HepG2 (cell line): ENCODE measurements around the gene KMT5C. TPM values are rescaled to one million over a fixed set of nuclear protein-coding genes. Genes with fewer than 3 reads are reported as not detected.

Experiments
- GPN1 ChIP-seq: sonication (generic); formaldehyde crosslinking; IDR thresholded peaks from 2 replicates; pipeline ENCODE4 v1.5.1; 2020; ENCODE audit warnings: missing genetic modification reagents, borderline replicate concordance
- HOXA3 ChIP-seq: sonication (generic); formaldehyde crosslinking; IDR thresholded peaks from 2 replicates; pipeline ENCODE4 v1.5.0; 2020; ENCODE audit warnings: missing genetic modification reagents
- MATR3 ChIP-seq: sonication (generic); formaldehyde crosslinking; IDR thresholded peaks from 2 replicates; pipeline ENCODE4 v1.4.0; 2020; ENCODE audit warnings: missing genetic modification reagents
- MED1 ChIP-seq: sonication (generic); formaldehyde crosslinking; IDR thresholded peaks from 2 replicates; pipeline ENCODE4 v1.4.0; 2020; ENCODE audit warnings: missing genetic modification reagents
- MXD4 ChIP-seq: IDR thresholded peaks from 2 replicates; pipeline ENCODE4 v1.6.1; 2016; ENCODE audit warnings: mild to moderate bottlenecking, missing biosample characterization, missing genetic modification reagents
- MXI1 ChIP-seq: IDR thresholded peaks from 3 replicates; pipeline ENCODE4 v1.6.1; 2012; ENCODE audit warnings: low read depth, low read length, inconsistent platforms, borderline replicate concordance
- PRDM15 ChIP-seq: sonication (generic); formaldehyde crosslinking; IDR thresholded peaks from 2 replicates; pipeline ENCODE4 v1.4.0; 2020; ENCODE audit warnings: missing genetic modification reagents
- RFX3 ChIP-seq: IDR thresholded peaks from 2 replicates; pipeline ENCODE4 v1.6.1; 2016; ENCODE audit warnings: missing biosample characterization, missing genetic modification reagents
- SAFB2 ChIP-seq: sonication (generic); formaldehyde crosslinking; IDR thresholded peaks from 2 replicates; pipeline ENCODE4 v1.5.1; 2020; ENCODE audit warnings: missing genetic modification reagents, low read depth, mild to moderate bottlenecking, borderline replicate concordance
- YEATS2 ChIP-seq: sonication (generic); formaldehyde crosslinking; IDR thresholded peaks from 2 replicates; pipeline ENCODE4 v1.4.0; 2020; ENCODE audit warnings: missing genetic modification reagents, borderline replicate concordance
- ZBTB40 ChIP-seq, 2 experiments: fragments of 450-650 bp in 1 of 2; sonication (generic) in 1 of 2; formaldehyde crosslinking in 1 of 2; IDR thresholded peaks; 2 replicates each; pipeline versions ENCODE4 v1.6.1 to v1.8.0; 2016 to 2022; ENCODE audit warnings: antibody characterized with exemption in 1 of 2, mild to moderate bottlenecking in 1 of 2, missing genetic modification reagents in 1 of 2
- ZNF160 ChIP-seq: sonication (generic); formaldehyde crosslinking; IDR thresholded peaks from 2 replicates; pipeline ENCODE4 v1.8.0; 2022; ENCODE audit warnings: mild to moderate bottlenecking, inconsistent platforms, missing genetic modification reagents
- ZNF446 ChIP-seq: sonication (generic); formaldehyde crosslinking; IDR thresholded peaks from 2 replicates; pipeline ENCODE4 v1.5.0; 2020; ENCODE audit warnings: mild to moderate bottlenecking, missing genetic modification reagents
- ZNF512 ChIP-seq: sonication (generic); formaldehyde crosslinking; IDR thresholded peaks from 2 replicates; pipeline ENCODE4 v1.4.0; 2020; ENCODE audit warnings: mild to moderate bottlenecking, missing genetic modification reagents
- polyA plus RNA-seq, 8 experiments: library from polyadenylated mRNA; depleted of rRNA in 3 of 8; stranded (reverse) in 7 of 8; unstranded in 1 of 8; fragments of >200 nt; fragmentation: Illumina TruSeq in 4 of 8; extraction: Trizol in 4 of 8; gene quantifications; 2 replicates each; pipeline versions ENCODE4 v1.2.1 to v1.2.3, GENCODE V29; 2011 to 2016; ENCODE audit warnings: low read depth in 4 of 8, missing spikeins in 1 of 8, mixed read lengths in 1 of 8; ENCODE audit not compliant: insufficient read depth in 1 of 8
- total RNA-seq, 5 experiments: library from RNA; depleted of rRNA; stranded (reverse); fragments of >200 nt; fragmentation: Illumina TruSeq; extraction: Trizol; gene quantifications; 2 replicates each; pipeline ENCODE4 v1.2.3, GENCODE V29; 2016; ENCODE audit warnings: low read depth in 1 of 5

Gene KMT5C
- total and polyA plus RNA-seq, 2 of the 13 experiments (the other 11 are each of a cell fraction or from before 2014, with no cell fraction given) = 5.5 to 9.0 TPM

DNA sequence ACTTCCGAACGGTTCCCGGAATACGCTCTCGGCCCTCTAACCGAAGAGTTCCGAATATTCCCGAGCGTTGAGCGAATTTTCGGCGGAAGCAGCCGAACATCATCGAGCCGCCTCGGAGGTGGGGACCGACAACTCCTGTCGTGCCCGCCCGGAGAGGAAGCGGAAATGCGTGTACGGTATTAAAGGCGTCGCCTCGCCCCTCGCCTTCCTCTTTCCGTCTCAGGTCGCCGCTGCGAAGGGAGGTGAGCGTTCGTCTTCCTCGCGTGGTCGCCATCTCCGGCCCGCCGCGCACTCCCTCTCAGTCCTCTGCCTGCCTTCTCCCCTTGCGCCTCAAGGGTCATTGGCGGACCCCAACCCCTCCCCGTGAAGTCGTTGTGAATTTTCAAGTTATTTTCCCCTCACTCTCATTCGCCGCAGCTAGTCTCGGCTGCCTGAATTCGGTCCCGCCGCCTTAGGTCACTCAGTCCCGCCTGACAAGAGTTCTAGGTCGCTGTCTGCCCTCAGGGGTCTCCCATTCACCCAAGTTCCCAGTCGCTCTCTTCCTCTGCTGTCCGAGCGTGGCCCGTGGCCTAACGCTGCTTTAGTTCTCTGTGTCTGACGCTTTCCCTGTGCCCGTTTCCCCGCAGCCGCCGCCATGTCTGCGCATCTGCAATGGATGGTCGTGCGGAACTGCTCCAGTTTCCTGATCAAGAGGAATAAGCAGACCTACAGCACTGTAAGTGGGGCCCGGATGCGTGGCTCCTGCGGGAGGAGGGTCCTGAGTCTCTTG, 46.2 kb downstream of the KMT5C start, which contains the start of gene RPL28 (continued):
- no peak for TF ChIP-seq PRDM15 (CRISPR knock-in tag)
- TF ChIP-seq SAFB2 (CRISPR knock-in tag) = peak; percentile 90; the same call in 1 of the 2 replicates
- peak; percentile 83; the same call in 1 of the 2 replicates for TF ChIP-seq MED1 (CRISPR knock-in tag)
- peak; percentile 79 for TF ChIP-seq HOXA3
- peak; percentile 87; the same call in 1 of the 2 replicates for TF ChIP-seq ZNF446 (CRISPR knock-in tag)
- no peak for TF ChIP-seq MATR3 (CRISPR knock-in tag)
- TF ChIP-seq ZNF160 = peak; percentile 90; the same call in 1 of the 2 replicates
- no peak; the same call in 1 of the 2 replicates for TF ChIP-seq GPN1 (CRISPR knock-in tag)
- peak; percentile 47; the same call in 1 of the 2 replicates for TF ChIP-seq ZNF512 (CRISPR knock-in tag)
- TF ChIP-seq MXD4 = peak; percentile 38; the same call in 1 of the 2 replicates
- peak; percentile 99 for TF ChIP-seq YEATS2 (CRISPR knock-in tag)
- peak; percentile 43; the same call in 1 of the 2 replicates for TF ChIP-seq ZBTB40 (IDR thresholded peaks at IDR 0.05)
- TF ChIP-seq ZBTB40 (CRISPR knock-in tag; IDR thresholded peaks at IDR 0.05) = peak; percentile 63
- peak; percentile 66; the same call in 1 of the 3 replicates for TF ChIP-seq MXI1
- no peak for TF ChIP-seq RFX3 (CRISPR knock-in tag)
